Loucy (cell line): ENCODE data around the gene KCNS1.

Source experiments
- CTCF ChIP-seq: fragments of 200-600 bp; sonication (generic); conservative IDR thresholded peaks from 2 replicates; pipeline ENCODE4 v1.5.1; 2014; ENCODE audit warnings: mild to moderate bottlenecking, antibody characterized with exemption, low read length
- EZH2phosphoT487 ChIP-seq: fragments of 200-600 bp; IDR thresholded peaks from 2 replicates; pipeline ENCODE4 v1.6.1; 2018; ENCODE audit warnings: antibody characterized with exemption, mild to moderate bottlenecking, moderate library complexity, borderline replicate concordance

DNA sequence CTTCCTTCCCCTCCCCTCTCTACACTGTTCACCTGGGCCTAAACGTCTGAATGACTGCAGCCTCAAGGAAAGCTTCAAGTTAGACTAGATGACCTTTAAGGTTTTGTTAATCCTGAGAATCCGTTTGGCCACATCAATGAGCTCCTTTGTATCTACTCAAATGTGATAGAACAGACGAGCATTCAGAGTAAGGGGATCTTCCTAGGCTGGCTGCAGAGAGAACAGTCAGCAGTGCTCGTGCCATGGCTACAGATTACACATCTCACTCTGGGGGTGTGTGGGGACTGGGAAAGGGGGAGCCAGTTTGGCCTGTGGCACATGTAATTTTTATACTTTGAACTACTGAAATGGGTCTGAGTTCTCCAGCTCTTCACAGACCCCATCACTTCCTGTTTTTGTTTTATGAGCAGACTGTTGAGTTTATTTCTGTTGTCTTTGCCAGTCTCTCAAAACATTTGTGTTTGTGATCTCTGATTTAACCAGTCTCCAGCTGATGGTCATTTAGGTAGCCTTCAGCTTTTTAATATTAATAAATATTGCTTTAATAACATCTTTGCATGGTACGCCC lies 50.9 kb downstream of the KCNS1 start:
- TF ChIP-seq CTCF (no peak), EZH2phosphoT487 (no peak)
